Hippocampal formation (tissue), 2 donors: Measurements from ENCODE around the gene TTYH3.

Source experiments
- DNase-seq, 2 donors: peaks; one replicate each; lab custom pipeline; 2025; lab: John Stamatoyannopoulos, UW

TTYH3 gene

DNA sequence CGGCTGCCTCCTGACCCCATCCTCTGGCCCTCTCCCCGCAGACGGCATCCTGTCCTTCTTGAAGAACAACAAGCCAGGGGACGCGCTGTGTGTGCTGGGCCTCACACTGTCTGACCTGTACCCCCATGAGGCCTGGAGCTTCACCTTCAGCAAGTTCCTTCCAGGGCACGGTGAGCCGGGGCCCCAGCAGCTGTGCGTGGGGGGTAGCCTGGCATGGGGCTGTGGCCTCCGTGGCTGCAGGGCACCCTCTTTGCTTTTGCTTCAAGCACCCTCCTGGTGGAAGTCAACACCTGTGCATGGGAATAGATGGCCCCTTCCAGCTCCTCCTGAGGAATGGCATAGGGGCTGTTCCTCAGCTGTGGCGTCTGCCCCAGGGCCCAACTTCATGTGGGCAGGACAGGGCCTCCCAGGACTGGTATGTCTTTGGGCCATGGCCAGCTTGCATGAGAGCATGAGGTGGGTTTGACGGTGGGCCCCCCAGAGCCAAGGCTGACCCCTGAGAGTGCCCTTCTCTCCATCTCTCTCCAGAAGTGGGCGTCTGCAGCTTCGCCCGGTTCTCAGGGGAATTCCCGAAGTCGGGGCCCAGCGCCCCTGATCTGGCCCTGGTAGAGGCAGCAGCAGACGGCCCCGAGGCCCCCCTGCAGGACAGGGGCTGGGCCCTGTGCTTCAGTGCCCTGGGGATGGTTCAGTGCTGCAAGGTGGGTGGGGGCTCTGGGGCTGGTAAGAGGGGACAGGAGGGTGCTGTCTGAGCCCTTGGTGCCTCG lies 76.9 kb downstream of the TTYH3 start:
- no peak for DNase-seq

DNA sequence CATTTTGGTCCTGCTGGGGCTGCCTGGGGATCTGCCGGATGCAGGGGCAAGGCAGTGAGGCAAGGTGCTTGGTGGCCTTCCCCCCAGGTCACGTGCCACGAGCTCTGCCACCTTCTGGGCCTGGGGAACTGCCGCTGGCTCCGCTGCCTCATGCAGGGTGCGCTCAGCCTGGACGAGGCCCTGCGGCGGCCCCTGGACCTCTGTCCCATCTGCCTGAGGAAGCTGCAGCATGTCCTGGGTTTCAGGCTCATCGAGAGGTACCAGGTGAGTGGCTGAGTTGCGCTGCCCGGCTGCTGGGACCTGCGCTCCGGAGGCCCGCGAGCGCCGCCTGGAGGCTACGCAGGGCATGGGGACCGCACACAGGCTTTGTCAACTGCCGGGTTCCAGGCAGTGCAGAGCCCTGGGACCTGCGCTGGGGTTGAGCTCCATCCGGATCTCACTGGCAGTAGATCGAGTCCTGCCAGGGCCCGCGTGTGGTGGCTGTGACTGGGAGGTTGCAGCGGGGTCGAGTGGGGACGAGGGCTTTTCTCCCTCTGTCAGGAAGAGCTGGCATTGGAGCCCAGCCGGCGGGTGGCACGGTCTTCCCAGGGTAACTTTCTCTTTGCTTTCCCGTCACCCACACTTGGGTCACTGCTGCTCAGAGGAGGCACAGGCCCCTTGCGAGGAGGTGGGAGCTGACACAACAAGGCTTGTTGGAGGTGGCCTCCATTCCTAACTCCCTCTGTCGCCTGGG lies 77.9 kb downstream of the TTYH3 start:
- DNase-seq, result peak; percentile 48

DNA sequence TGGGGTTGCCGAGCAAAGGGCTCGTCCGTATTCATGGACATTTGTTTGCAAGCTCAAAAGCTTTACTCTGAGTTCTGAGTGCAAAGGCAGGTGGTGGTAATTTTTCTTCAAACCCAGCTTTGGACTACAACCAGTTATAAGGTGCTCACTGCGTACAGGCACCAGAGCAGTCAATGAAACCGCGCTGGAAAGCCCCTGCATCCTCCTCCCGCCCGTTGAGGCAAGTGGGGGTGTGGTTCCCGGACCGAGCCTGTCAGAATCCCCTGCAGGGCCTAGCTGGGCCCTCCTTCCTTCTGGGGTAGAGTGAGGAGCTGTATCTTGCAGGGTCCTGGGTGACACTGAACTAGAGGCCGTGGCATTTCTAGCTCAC lies 78.5 kb downstream of the TTYH3 start:
- no peak for DNase-seq

DNA sequence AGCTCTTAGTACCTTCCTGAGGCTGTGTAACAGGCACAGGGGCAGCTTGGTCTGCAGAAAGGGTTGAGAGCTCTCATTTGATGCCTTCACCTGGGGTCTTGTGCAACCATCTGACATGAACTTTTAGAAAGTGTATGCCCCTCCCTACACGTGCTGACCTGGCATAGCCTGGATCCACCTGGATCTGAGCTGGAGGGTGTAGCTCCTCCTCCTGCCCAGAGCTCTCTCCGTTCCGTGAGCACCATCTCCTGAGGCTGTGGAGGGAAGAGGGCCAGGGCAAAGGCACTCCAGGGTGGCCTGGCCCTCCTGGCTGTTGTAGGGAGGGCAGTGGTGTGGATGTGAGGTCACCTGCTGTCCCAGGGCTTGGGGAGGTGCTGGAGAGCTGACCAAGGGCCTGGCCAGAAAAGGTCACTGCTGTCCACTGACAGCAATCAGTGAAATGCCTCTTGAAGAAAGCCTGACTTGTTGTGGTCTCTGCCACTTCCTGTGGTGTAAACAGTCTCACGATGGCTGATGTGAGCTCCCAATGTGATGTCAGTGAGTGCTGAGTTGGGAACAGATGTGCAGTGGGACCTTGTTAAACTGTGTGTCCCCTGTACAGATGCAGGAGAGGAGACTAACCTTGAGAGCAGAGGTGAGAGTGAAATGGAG lies 79.2 kb downstream of the TTYH3 start:
- DNase-seq, result no peak

DNA sequence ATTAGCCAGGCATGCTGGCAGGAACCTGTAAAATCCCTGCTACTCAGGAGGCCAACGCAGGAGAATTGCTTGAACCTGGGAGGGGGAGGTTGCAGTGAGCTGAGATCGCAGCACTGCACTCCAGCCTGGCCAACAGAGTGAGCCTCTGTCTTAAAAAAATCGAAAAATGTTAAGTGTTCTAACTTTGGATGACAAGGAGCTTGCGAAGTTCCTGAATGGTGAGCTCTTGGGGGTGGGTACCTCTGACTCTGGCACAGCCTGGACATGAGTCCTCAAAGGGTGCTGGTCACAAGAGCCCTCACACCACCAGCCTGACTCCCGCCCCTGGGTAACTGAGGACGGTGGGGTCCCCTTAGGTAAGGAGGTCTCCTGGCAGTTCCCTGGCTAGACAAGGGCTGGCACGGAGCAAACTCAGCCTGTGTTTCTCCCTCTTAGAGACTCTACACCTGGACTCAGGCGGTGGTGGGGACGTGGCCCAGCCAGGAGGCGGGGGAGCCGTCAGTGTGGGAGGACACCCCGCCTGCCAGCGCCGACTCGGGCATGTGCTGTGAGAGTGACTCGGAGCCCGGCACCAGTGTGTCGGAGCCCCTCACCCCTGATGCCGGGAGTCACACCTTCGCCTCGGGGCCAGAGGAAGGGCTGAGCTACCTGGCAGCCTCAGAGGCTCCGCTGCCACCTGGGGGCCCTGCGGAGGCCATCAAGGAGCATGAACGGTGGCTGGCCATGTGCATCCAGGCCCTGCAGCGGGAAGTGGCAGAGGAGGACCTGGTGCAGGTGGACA lies 80.3 kb downstream of the TTYH3 start:
- no peak for DNase-seq

DNA sequence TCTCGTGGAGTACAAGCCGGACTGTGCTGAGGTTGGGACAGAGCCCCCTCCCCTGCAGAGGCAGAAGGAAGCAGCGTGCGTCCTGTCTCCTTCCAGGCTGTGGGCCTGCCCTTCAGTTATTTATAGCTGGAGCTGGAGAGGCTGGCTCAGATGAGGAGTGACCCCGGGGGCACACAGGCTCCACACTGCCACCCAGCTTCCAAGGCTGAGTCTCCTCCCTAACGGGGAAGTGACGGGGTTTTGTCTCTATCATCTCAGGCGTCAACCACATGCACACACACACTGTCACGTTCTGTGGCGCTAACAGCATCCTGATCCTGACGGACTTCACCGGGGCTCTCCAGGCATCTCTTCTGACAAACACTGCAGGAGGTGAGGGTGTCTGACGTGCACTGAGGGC lies 81.6 kb downstream of the TTYH3 start:
- DNase-seq, result no peak

DNA sequence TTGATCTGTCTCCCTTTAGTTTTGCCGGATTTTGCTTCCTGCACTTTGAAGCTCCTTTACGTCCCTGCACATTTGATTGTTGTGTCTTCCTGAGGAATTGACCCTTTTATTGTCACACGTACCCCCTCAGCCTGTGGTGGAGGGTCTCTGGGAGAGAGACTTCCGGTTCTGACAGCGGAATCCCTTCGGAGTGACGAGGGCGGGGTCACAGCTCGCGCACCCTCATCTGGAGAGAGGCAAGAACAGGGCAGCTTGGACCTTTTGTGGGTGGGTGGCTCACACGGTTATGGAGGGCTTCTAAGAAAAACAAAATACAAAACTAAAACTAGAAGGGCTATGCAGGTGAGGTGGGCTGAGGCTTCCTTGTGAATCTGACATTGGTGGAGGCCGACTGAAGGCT lies 82.2 kb downstream of the TTYH3 start:
- DNase-seq, result no peak
